Ramos (cell line): Measurements from ENCODE around the gene AMHR2.
"Not testable (repeated sequence)": the region's sequence is repeated elsewhere in the genome, so short reads cannot be mapped to it uniquely, and the experiment has no call there.

Source experiments
- in situ Hi-C: fragments of 300-500 bp; cut with MboI; formaldehyde crosslinking; loops from one replicate; pipeline ENCODE4 v1.14.3; 2022; ENCODE audit warnings: low sequenced_read_pairs; ENCODE audit not compliant: unreplicated experiment

The AMHR2 gene

DNA sequence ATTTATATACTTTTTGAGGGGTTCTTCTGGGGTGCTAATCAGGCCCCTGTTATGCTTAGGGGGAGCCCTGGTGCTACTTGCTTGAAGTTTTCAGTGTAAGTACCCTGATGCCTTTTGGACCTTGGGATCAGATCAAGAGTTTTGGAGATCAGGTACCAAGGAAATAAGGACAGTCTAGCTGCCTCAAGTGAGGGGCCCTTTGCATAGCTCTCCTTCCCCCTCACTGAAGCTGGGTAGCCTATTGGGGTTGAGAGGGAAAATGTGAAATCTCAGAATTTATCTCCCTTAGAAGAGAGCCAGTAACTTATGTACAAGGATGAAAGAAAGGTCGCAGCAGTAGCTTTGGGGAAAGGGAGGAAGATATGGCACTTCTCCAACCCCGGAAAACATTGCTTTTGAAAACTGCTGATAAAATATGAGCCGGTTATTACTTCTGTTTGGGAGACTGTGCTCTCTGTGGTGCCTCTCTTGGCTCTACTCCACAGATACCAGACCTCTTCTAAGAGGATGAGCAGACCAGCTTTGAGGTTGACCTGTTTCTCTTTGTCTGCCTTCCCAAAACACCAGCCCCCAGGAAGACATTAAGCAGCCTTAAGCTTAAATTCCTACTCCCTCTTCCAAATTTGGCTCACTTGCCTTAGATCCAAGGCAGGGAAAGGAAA, 8.8 kb upstream of the AMHR2 start:
- in situ Hi-C loops: loop anchor here (5.0 kb wide), 1 partner anchor 68 kb away; no protein-coding TSS in a partner anchor

DNA sequence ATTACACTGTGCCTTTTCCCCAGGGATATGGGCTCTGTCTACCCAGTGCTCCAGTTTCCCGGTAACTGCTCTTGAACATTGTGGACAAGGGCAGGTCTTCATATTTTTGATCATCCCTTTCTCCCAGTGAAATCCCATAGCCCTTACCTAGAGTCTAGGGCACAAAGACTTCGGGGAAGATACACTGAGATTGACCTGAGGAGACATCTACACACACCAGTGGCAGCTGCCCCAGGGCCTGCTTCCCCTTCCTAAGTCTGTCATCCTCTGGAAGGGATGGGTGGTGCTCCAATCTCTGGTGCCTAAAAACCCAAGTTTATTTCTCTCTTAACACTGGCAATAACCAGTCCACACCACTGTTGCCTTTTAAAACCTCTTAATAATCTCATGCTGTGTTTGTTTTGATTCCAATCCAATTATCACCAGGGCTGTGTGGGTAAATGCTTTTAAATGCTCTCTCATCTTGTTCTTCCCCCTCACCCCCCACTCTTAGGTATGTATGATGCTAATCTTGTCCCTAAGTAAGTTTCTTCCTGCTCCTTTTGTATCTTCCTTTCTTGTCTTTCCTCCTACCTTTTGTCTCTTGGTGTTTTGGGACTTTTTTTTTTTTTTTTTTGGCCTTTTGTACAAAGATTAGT, 7.8 kb upstream of the AMHR2 start:
- in situ Hi-C loops: loop anchor here (5.0 kb wide), 1 partner anchor 69 kb away; no protein-coding TSS in a partner anchor

DNA sequence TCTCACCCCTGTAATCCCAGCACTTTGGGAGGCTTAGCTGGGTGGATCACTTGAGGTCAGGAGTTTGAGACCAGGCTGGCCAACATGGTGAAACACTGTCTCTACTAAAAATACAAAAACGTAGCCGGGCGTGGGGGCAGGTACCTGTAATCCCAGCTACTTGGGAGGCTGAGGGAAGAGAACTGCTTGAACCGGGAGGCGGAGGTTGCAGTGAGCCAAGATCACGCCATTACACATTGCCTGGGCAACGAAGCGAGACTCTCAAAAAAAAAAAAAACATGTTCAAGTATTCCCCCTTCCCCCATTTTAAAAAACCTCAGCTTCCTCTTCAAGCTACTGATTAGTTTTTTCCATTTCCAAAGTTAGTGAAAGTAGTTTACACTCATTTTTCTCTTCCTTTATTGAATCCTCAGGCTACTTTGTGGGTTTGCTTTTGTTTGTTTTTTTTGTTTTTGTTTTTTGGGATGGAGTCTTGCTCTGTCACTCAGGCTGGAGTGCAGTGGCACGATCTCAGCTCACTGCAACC, 6.3 kb upstream of the AMHR2 start:
- in situ Hi-C loops: loop anchor here (5.0 kb wide), 1 partner anchor 70 kb away; no protein-coding TSS in a partner anchor

DNA sequence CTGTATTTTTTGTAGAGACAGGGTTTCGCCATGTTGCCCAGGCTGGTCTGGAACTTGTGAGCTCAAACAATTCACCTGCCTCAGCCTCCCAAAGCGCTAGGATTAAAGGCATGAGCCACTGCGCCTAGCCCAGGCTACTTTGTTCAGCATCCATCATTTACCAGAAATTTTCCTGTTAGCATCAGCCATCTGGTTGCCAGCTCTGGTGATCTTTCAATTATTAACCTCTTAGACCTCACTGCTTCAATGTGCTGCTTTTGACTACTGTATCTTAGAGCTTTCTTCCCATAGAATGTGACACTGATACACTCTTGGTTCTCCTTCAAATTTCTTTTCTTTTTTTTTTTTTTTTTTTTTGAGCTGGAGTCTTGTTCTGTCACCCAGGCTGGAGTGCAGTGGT, 5.4 kb upstream of the AMHR2 start:
- in situ Hi-C loops: loop anchor here (5.0 kb wide), 1 partner anchor 71 kb away; no protein-coding TSS in a partner anchor

DNA sequence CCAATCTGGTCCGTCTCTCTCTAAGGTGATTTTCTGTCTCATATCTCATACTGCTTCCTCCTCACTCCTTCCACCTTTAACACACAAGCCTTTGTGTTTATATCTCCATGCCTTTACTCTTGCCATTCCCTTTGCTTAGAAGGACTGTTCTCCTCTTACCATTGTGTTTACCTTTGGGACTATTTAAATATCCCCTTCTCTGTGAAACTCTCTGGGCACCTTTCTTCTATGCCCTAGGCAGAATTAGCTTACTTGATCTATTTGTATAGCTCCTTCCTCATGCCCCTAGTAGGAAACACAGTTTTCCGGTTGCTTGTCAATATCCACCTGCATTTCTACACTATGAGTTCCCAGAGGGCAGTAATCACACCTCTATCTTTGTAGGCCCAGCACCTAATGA, 3.9 kb upstream of the AMHR2 start:
- in situ Hi-C loops: loop anchor here (5.0 kb wide), 1 partner anchor 72 kb away; no protein-coding TSS in a partner anchor

DNA sequence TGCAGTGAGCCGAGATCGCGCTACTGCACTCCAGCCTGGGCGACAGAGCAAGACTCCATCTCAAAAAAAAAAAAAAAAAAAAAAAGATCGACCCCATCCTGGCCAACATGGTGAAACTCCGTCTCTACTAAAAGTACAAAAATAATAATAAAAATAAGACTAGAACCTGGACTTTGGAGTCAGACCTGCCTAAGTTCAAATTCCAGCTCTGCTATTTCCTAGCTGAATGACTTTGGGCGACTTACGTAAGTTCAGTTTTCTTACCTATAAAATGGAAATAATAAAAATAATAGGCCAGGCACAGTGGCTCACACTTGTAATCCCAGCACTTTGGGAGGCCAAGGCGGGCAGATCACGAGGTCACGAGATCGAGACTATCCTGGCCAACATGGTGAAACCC, 1.4 kb upstream of the AMHR2 start:
- in situ Hi-C loops: not testable (repeated sequence)

DNA sequence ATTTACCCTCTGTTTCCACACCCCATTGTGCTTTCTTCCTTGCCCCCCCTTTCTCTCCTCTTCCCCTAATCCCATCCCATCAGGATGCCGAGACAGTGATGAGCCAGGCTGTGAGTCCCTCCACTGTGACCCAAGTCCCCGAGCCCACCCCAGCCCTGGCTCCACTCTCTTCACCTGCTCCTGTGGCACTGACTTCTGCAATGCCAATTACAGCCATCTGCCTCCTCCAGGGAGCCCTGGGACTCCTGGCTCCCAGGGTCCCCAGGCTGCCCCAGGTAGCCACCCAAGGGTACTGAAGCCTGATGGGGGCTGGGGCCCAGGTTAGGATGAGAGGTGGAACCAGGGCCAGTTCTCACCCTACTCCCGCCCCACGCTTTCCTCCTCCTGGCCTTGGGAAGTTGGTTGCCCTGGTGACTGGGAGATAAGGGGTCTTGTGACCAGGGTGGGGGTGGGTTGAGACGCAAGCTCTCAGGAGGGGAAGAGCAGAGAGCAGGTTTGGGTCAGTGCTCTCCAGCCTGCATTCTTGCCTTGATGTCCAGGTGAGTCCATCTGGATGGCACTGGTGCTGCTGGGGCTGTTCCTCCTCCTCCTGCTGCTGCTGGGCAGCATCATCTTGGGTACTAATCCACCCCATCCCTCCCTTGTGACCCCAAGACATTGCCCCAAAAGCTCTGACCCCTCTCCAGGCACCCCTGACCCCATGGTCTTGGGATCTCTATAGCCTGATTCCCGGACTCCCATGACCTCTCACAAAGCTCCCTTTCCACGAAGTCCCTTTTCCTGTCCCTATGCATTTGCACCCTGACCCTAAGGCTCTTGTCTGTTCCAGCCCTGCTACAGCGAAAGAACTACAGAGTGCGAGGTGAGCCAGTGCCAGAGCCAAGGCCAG, 1.2 kb downstream of the AMHR2 start:
- in situ Hi-C loops: no loop called here

DNA sequence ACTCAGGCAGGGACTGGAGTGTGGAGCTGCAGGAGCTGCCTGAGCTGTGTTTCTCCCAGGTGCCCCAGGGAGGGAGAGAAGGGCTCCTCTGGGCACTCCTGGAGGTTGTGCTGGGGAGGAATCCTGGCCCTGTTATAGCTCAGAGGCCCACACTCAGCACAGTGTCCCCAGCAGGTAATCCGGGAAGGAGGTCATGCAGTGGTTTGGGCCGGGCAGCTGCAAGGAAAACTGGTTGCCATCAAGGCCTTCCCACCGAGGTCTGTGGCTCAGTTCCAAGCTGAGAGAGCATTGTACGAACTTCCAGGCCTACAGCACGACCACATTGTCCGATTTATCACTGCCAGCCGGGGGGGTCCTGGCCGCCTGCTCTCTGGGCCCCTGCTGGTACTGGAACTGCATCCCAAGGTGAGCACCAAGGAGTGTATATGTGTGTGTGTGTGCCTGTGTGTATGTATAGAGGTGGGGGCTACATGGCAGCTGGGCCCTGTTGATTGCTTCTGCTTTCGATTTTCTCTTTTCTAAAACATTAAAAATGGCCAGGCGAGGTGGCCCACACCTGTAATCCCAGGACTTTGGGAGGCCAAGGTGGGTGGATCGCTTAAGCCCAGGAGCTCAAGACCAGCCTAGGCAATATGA, 2.0 kb downstream of the AMHR2 start:
- in situ Hi-C loops: no loop called here

DNA sequence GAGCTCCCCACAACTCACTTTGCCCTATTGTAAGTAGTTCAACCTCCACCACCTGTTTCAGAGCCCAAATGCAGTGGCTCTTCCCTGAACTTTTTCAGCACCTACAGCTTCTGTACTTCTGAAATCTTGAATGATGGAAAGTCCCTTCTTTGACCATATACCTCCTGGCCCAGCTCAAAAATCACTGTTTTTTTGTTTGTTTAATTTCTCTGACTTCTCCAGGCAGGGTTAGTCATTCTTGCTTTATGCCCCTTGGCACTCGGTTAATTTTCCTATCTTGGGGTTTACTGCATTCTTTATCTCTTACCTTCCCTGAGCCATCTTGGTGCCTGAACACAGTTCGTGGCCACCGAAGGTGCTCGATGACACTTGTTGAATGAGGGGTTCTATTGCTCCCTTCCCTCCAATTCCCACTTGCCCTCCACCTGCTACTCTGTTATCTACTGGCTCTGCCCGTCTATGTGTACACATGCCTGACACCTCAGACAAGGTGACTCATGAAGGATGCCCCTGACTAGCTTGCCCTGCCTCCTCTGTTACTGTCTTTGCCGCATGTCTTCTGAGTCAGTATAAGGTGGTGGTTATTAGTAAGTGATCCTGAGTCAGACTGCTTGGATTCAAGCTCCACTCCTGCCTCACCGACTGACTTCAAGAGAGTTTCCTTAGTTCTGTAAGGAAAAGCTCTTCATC, 4.4 kb downstream of the AMHR2 start:
- in situ Hi-C loops: no loop called here

DNA sequence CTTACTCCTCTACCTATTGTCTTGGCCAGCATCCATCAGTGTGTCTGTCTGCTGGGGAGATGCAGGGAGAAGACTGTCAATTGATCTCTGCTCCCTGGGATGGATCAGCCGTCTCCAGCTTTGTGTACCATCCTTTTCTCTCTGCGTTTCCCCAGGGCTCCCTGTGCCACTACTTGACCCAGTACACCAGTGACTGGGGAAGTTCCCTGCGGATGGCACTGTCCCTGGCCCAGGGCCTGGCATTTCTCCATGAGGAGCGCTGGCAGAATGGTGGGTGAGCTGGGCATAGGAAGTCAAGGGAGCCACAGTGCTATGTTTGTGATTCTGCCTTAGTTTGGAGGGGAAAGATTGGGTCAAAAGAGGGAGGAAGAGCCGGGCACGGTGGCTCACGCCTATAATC, 5.1 kb downstream of the AMHR2 start:
- in situ Hi-C loops: no loop called here

DNA sequence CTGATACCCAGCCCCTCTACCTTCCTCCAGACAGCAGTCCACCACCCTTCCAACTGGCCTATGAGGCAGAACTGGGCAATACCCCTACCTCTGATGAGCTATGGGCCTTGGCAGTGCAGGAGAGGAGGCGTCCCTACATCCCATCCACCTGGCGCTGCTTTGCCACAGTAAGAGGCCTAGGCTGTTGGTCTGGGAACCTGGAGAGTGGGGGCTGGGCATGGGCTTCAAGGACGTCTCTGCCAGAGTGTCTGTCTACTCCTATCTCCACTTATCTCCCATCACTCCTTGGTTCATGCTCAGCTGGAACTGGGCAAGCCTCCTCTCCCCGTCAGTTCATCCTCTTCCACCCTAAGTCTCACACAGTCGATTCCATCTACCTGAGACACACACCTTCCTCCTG, 6.5 kb downstream of the AMHR2 start:
- in situ Hi-C loops: no loop called here

DNA sequence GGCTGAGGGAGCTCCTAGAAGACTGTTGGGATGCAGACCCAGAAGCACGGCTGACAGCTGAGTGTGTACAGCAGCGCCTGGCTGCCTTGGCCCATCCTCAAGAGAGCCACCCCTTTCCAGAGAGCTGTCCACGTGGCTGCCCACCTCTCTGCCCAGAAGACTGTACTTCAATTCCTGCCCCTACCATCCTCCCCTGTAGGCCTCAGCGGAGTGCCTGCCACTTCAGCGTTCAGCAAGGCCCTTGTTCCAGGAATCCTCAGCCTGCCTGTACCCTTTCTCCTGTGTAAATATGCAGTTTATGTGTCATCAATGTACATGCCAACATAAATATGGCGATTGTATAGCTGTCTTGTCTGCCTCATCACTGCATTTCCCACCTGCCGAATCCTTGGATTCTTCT, 7.5 kb downstream of the AMHR2 start:
- in situ Hi-C loops: no loop called here

DNA sequence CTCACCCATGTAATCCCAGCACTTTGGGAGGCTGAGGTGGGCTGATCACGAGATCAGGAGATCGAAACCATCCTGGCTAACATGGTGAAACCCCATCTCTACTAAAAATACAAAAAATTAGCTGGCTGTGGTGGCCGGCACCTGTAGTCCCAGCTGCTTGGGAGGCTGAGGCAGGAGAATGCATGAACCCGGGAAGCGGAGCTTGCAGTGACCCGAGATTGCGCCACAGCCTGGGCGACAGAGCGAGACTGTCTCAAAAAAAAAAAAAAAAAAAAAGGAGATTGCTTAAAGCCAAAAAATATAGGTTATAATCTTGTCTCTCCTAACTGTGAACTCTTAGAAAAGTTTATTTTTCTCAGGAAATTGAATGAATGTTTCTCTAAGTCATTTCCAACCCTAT, 11.7 kb downstream of the AMHR2 start:
- in situ Hi-C loops: not testable (repeated sequence)

DNA sequence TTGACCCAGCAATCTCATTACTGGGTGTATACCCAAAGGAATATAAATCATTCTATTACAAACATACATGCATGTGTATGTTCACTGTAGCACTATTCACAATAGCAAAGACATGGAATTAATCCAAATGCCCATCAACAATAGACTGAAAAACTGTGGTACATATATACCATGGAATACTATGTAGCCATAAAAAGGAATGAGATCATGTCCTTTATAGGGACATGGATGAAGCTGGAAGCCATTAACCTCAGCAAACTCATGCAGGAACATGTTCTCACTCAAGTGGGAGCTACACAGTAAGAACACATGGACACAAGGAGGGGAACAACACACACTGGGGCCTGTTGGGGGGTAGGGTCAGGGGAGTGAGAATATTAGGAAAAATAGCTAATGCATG, 15.9 kb downstream of the AMHR2 start:
- in situ Hi-C loops: not testable (repeated sequence)

DNA sequence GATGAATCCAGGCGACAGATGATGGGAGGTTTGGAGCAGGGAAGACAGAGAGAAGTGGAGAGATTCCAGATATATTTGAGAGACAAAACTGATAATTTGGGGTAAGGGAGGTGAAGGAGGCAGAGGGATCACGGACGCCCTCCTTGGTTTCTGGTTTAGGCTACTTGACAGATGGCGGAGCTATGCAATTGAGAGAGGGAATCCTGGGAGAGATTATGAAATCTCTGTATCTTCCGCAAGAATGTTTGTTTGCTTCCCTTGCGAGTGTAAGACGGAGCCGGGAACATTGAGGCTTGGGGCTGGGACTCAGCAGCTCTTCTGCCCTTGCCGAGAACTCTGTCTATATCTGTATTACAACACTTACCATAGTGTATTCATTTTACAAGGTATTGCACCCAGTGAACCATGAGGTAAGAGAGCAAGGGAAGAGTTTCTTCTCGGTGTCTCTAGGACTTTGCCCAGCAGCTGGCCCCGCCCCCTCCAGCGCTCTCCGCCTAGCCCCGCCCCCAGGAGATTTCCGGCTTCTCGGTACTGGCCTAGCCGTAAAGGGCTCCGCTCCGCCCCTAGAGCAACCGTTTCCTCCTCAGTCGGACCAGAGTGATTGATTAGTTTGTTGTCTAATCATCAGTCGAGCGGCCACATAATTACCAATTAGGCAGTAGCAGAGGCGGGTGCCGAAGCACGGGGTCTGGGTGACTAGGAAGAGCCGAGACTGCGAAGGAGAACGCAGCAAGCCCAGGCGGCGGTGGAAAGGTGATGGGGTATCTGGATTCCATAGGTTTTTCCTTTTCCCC, 17.6 kb downstream of the AMHR2 start, which contains the start of gene PRR13:
PRR13 (plus strand) TSS at position 695 of the 794 bp plus-strand sequence. CDS start 981 bp downstream, outside the sequence.
- in situ Hi-C loops: no loop called here

DNA sequence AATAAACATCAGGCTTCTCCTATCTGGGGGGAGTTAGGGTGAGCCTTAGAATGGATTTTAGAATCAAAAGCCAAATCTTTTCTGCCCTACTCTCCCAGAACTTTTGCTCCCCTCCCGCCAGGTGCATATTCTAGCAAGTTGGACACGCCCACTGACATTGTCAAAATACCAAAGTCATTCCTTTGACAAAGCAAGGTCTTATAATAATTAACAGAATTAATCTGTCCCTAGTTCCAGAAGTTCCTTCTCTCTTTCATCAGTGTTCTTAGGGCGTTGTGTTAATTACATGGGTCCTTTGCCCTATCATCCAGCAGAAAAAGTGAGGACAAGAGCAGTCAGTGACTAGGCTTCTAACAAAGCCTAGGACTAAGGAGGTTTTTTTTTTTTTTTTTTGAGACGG, 20.3 kb downstream of the AMHR2 start:
- in situ Hi-C loops: no loop called here

DNA sequence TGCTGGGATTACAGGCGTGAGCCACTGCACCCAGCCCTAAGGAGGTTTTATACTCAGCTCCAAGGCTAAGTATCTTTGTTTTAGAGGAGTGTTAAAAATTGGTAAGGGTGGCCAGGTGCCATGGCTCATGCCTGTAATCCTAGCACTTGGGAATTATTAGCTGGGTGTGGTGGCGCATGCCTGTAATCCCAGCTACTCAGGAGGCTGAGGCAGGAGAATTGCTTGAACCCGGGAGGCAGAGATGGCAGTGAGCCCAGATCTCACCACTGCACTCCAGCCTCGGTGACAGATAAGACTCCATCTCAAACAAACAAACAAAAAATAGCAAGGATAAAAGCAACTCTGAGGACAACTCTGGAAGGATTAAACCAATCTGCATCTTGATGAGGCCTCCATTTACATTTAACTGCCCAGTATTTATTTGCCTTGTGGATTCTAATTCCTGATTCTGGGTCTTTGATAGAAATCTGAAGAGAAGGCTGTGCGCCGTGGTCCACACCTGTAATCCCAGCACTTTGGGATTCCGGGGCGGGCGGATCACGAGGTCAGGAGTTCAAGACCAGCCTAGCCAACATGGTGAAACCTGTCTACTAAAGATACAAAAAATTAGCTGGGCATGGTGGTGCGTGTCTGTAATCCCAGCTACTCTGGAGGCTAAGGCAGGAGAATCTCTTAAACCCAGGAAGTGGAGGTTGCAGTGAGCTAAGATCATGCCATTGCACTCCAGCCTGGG, 21.1 kb downstream of the AMHR2 start:
- in situ Hi-C loops: not testable (repeated sequence)

DNA sequence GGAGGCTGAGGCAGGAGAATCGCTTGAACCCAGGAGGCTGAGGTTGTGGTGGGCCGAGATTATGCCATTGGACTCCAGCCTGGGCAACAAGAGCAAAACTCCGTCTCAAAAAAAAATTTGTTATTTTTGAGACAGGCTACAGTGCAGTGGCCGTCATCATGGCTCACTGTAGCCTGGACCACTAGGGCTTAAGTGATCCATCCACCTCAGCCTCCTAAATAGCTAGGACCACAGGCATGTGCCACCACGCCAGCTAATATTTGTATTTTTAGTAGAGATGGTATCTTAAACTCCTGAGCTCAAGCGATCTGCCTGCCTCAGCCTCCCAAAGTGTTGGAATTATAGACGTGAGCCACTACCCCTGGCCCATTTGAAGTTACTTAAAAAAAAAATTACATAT, 27.3 kb downstream of the AMHR2 start:
- in situ Hi-C loops: no loop called here
